GM12875 (cell line): Measurements from ENCODE around the gene CDR2L.
A peak's percentile ranks its signal among the peaks of the same experiment; 100 is the strongest.

Experiments
- H3K4me3 ChIP-seq: one replicate; pipeline ENCODE4 v1.5.1; 2011; ENCODE audit warnings: low read depth, low read length, control low read depth
- CTCF ChIP-seq: IDR thresholded peaks from 2 replicates; pipeline ENCODE4 v1.5.1; 2011; ENCODE audit warnings: low read depth, mild to moderate bottlenecking, control low read depth, inconsistent platforms, low read length, moderate library complexity, borderline replicate concordance; ENCODE audit not compliant: insufficient read depth

Gene CDR2L

DNA sequence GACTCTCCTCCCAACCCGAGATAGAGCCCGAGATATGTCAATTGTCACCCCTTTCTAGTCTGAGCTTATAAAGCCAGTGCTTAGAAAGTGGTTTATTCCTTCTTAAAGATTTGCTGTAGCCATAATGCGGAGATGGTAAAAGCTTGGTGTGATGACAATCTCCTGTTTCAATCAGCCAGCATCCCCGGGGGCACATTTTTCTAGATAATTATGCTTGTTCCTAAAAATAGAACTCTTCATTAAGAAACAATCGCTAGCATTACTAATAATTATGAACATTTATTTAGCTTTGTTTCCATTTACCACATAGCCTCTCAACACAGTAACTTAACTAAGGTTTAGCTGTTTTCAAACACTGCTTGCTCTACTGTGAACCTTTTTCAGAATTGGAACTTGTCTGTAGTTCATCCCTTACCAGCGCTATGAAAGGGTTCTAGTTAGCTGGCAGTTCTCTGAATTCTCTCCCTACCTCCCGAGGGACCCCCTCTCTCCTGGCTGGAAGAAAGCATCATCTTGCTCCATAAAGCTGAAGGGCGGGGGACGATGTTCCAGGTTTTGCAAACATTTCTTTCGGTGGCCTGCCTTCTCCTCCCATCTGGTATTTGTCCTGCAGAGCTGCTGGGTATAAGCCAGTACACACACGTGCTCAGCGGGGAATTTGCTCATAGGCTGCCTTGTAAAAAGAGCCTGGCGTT lies 24.1 kb downstream of the CDR2L start:
- TF ChIP-seq CTCF = no peak
- no peak overlapping the region for H3K4me3 ChIP-seq

DNA sequence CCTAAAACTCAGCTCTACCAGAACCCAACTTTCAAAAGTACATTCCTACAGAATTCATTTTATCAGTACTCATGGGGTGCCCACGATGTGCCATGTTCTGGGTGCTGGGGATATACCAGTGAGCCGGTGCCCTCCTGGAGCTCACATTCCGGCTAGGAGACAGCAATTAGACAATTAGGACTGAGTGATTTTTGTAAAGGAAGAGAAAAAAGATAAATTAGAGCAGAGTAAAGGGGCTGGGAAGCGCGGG lies 24.6 kb downstream of the CDR2L start:
- no peak for TF ChIP-seq CTCF
- H3K4me3 ChIP-seq = peak overlapping the region; percentile 48

DNA sequence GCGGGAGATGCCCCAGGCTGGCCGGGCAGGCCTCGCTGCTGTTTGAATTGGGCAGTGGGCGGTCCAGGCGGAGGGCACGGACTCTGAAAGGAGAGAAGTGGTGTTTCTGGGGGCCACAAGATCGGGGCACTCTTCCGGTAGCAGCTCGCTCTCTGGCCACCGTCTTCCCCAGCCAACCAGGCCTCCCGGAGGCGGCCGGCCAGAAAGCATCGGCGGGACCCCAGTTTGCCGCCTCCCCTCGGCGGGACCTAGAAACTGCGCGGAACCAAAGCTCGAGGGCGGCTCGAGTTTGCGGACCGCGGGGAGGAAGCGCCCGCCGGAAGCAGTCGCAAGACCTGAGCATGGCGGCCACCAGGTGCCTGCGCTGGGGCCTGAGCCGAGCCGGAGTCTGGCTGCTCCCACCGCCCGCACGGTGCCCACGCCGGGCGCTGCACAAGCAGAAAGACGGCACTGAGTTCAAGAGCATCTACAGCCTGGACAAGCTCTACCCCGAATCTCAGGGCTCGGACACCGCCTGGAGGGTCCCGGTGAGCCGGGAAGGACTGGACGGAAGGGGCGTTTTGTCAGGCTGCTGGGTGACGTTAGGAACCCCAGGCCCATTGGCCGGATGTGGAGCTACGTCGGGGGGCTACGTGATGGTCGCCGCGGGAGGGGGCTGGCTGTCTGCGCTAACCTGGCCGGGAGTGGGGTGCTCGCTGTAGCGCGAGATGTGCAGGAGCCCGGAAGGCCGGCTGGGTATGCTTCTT lies 25.1 kb downstream of the CDR2L start, which contains the start of gene MRPL58:
Gene MRPL58 (plus strand): TSS at position 325 of the 746 bp plus-strand sequence. CDS start 17 bp downstream, at position 342.
- H3K4me3 ChIP-seq = peak within 1 kb of the TSS; percentile 48
- peak; percentile 40; the same call in 1 of the 2 replicates for TF ChIP-seq CTCF

DNA sequence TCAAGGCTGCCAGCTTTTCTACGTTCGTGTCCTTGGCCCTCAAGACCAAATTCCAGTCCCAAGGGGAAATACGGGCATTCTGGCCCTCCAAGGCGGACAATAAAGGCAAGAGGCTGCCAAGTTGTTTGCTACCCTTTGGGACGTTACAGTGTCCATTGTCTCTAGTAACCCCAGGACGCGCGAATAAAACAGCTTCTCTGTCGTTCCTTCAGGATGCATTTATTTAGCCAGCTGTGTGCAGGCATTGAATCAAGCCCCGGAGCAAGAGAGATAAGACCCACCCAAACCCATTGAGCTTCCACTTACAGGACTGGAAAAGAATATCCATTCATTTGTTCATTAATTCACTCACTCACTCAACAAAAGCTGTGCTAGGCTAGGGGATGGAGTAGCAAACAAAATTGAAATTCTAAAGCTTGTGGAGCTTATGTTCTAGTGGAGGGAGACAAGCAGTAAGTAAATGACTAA lies 25.7 kb downstream of the CDR2L start:
- H3K4me3 ChIP-seq = peak overlapping the region; percentile 48
- no peak for TF ChIP-seq CTCF

DNA sequence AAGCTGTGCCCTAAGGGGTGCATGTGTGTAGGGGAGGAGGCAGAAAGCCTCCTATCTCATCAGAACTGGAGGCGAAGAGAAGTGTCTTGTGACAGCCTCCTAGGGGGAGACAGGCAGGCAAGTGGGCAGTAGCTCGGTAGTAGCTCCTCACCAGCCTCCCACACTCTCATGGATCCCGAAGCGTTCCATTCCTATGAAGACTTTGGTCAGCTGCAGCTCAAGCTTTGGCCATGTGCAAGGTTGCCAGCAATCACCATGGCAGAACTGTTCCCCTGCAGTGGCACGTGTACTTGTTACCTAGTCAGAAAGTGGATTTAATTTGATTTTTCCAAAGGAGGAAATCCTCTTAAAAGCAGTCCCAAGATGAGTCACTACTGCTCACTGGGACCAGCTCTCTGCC lies 31.7 kb downstream of the CDR2L start:
- no peak overlapping the region for H3K4me3 ChIP-seq
- no peak for TF ChIP-seq CTCF

- no peak for TF ChIP-seq CTCF
- no peak overlapping the region for H3K4me3 ChIP-seq
Measured at GRCh38 chr17:75019710-75020109, 32.3 kb downstream of the CDR2L start.
